ENCODE data around the gene CEACAM1.

Gene CEACAM1

DNA sequence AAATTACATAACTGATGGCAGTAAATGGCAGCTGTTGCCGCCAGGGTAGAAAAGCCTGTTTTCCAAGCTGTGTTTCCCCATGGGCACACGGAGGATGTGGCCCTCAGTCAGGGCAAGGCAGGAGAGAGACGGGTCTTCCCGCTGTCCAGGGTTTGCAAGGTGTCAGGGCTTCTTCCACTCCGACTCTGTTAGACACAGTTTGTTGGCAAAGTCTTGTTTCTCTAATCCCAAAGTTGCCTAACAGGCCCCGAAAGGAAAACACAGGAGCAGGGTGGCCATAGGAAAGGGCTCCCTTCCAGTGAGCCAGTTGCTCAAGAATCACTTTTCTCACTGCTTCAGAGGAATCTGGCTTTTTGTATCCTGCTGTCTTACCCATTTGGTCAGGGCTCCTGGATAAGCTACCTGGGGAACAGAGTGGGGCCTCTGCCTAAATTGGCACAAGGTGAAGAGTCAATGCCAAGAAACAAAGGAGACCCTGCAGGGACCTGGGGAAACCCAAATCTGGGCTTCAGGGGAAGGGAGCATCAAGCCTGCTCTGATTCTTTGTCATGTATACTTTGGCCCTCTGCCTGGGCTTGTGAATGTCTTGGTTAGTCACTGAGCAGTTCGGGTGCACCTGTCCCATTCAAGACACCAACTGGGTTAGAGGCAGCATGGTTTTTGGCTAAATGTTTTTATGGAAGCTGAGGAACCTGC, 56.6 kb downstream of the CEACAM1 start:
- no peak for DNase-seq (ENCODE audit: low read depth in 1 of 2, low spot score in 1 of 2)
- TF ChIP-seq, protein P1, sequence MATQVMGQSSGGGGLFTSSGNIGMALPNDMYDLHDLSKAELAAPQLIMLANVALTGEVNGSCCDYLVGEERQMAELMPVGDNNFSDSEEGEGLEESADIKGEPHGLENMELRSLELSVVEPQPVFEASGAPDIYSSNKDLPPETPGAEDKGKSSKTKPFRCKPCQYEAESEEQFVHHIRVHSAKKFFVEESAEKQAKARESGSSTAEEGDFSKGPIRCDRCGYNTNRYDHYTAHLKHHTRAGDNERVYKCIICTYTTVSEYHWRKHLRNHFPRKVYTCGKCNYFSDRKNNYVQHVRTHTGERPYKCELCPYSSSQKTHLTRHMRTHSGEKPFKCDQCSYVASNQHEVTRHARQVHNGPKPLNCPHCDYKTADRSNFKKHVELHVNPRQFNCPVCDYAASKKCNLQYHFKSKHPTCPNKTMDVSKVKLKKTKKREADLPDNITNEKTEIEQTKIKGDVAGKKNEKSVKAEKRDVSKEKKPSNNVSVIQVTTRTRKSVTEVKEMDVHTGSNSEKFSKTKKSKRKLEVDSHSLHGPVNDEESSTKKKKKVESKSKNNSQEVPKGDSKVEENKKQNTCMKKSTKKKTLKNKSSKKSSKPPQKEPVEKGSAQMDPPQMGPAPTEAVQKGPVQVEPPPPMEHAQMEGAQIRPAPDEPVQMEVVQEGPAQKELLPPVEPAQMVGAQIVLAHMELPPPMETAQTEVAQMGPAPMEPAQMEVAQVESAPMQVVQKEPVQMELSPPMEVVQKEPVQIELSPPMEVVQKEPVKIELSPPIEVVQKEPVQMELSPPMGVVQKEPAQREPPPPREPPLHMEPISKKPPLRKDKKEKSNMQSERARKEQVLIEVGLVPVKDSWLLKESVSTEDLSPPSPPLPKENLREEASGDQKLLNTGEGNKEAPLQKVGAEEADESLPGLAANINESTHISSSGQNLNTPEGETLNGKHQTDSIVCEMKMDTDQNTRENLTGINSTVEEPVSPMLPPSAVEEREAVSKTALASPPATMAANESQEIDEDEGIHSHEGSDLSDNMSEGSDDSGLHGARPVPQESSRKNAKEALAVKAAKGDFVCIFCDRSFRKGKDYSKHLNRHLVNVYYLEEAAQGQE (IDR thresholded peaks at IDR 0.05; ENCODE audit: insufficient replicate concordance, low read depth), result no peak
- TF ChIP-seq SPI1 (IDR thresholded peaks at IDR 0.05; ENCODE audit: borderline replicate concordance, low read depth), result no peak
- TF ChIP-seq POLR2AphosphoS5 (IDR thresholded peaks at IDR 0.05; ENCODE audit: low read depth), result no peak
- TF ChIP-seq, protein P2, sequence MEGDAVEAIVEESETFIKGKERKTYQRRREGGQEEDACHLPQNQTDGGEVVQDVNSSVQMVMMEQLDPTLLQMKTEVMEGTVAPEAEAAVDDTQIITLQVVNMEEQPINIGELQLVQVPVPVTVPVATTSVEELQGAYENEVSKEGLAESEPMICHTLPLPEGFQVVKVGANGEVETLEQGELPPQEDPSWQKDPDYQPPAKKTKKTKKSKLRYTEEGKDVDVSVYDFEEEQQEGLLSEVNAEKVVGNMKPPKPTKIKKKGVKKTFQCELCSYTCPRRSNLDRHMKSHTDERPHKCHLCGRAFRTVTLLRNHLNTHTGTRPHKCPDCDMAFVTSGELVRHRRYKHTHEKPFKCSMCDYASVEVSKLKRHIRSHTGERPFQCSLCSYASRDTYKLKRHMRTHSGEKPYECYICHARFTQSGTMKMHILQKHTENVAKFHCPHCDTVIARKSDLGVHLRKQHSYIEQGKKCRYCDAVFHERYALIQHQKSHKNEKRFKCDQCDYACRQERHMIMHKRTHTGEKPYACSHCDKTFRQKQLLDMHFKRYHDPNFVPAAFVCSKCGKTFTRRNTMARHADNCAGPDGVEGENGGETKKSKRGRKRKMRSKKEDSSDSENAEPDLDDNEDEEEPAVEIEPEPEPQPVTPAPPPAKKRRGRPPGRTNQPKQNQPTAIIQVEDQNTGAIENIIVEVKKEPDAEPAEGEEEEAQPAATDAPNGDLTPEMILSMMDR (IDR thresholded peaks at IDR 0.05; ENCODE audit: insufficient read depth, low read length), result no peak
- no peak for TF ChIP-seq GABPA (IDR thresholded peaks at IDR 0.05; ENCODE audit: low read depth)
- H3K4me3 ChIP-seq (replicated peaks; ENCODE audit: insufficient read depth, low read length), result no peak overlapping the region
- H3K27me3 ChIP-seq (ENCODE audit: insufficient read depth, poor library complexity, severe bottlenecking), result peaks cover 3% of the 10 kb centered on the region
- H3K27ac ChIP-seq (replicated peaks), result no peak overlapping the region

DNA sequence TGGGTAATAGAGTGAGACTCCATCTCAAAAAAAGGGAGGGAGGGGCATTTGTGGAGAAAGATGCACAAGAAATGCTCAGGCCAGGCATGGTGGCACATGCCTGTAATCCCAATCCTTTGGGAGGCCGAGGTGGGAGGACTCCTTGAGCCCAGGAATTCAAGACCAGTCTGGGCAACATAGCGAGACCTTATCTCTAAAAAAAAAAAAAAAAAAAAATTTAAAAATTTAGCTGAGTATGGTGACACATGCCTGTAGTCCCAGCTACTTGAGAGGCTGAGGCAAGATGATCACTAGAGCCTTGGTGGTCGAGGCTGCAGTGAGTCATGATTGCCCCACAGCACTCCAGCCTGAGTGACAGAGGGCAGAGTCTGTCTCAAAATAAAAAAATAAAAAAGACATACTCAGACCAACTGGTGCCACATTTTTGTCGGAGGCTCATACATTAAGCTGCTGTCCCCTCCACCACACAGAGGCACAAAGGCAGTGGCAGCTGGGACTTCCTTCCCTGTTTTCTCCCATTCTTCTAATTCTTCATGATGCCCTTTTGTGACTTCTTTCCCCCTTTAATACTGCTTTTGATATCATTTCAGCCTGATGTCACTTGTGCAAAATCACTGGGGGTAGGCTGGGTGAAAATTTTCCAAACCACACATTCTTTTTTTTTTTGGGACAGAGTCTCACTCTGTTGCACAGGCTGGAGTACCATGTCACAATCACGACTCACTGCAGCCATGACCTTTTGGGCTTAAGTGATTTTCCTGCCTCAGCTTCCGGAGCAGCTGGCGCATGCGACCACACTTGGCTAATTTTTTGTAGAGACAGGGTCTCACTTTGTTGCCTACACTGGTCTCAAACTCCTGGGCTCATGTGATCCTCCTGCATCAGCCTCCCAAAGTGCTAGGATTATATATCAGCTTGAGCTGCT, 58.7 kb downstream of the CEACAM1 start:
- no peak overlapping the region for H3K27ac ChIP-seq (replicated peaks)
- no peak overlapping the region for H3K4me3 ChIP-seq (replicated peaks; ENCODE audit: insufficient read depth, low read length)
- peak in 1 of 2 experiments; percentile 11 for DNase-seq (ENCODE audit: low read depth in 1 of 2, low spot score in 1 of 2)
- TF ChIP-seq GABPA (IDR thresholded peaks at IDR 0.05; ENCODE audit: low read depth) (no peak), SPI1 (IDR thresholded peaks at IDR 0.05; ENCODE audit: borderline replicate concordance, low read depth) (no peak), POLR2AphosphoS5 (IDR thresholded peaks at IDR 0.05; ENCODE audit: low read depth) (no peak)
- TF ChIP-seq, protein P2 (IDR thresholded peaks at IDR 0.05; ENCODE audit: insufficient read depth, low read length), result no peak
- TF ChIP-seq, protein P1 (IDR thresholded peaks at IDR 0.05; ENCODE audit: insufficient replicate concordance, low read depth), result no peak
- peaks cover 3% of the 10 kb centered on the region for H3K27me3 ChIP-seq (ENCODE audit: insufficient read depth, poor library complexity, severe bottlenecking)

DNA sequence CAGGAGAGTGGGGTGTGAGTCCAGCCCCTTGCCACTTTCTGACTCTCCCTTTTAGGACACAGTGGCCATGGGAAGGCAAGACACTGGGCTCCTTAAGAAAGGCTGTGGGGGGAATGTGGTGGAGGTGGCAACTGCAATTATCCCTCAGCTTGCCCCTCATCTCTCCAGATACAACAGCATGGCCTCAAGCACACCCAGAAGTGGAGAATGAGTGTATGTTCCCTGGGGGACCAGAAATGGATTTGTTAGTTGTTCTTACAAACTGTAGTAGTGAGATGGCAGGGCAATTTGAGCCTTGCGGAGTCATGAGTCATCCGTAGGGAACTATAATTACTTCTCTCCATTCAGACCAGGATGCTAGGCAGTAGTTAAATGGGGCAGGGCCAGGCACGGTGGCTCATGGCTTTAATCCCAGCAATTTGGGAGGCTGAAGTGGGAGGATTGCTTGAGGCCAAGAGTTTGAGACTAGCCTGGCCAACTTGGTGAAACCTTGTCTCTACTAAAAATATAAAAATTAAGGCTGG, 59.9 kb downstream of the CEACAM1 start:
- no peak for DNase-seq (ENCODE audit: low read depth in 1 of 2, low spot score in 1 of 2)
- no peak overlapping the region for H3K27ac ChIP-seq (replicated peaks)

More for the DNA sequence above, 59.9 kb downstream of the CEACAM1 start:
- Histone ChIP-seq H3K27me3 (ENCODE audit: insufficient read depth, poor library complexity, severe bottlenecking) (peaks cover 3% of the 10 kb centered on the region), H3K4me3 (replicated peaks; ENCODE audit: insufficient read depth, low read length) (no peak overlapping the region)
- TF ChIP-seq, protein P2 (IDR thresholded peaks at IDR 0.05; ENCODE audit: insufficient read depth, low read length), result no peak
- no peak for TF ChIP-seq GABPA (IDR thresholded peaks at IDR 0.05; ENCODE audit: low read depth)
- TF ChIP-seq, protein P1 (IDR thresholded peaks at IDR 0.05; ENCODE audit: insufficient replicate concordance, low read depth), result no peak
- no peak for TF ChIP-seq SPI1 (IDR thresholded peaks at IDR 0.05; ENCODE audit: borderline replicate concordance, low read depth)
- TF ChIP-seq POLR2AphosphoS5 (IDR thresholded peaks at IDR 0.05; ENCODE audit: low read depth), result no peak
